Activated CD4-positive, alpha-beta T cell treated with anti-CD3 and anti-CD28 coated beads for 4 hours (primary cell): ENCODE measurements around the gene SYNE2.
"Not testable (repeated sequence)": the region's sequence is repeated elsewhere in the genome, so short reads cannot be mapped to it uniquely, and the experiment has no call there.

ENCODE experiments used
- DNase-seq, 2 donors: peaks; one replicate each; pipeline ENCODE4 v3.0.0-alpha.2; 2020

Gene SYNE2

DNA sequence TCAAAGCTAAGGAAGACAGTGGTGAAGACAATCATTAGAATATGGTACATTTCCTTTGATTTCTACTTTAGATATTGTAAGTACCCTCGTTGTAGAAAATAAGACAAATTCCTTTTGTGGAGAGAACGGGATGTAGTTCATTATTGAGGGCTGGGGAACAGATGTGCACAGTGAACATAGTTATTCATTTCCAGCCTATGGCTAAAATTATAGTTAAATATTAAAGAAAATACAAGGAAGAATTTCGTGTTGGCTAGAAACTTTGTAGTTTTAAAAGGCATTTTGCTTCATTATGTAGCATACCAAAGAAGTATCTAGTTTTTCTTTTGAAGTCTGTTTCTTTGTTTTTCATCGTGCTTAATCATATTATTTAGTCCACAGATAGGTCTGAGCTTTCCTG, 239.5 kb downstream of the SYNE2 start:
- DNase-seq = no peak

DNA sequence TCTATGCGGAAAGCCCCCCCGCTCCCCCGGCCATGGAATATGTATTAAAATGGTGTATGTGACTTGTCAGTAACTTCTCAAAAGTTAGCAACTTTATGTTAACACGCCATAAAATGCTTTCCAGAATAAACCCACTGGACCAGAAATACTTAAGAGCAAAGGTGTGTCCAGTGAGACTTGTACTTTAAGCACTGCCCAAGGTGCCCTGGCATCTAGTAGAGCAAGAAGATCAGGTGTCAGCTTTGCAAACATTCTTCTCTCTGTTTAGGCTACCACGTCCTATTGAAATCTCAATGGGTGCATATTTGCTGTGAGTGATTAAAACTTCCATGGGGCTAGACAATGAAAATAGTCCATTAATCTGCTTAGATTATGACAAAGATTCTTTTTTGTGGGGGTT, 240.1 kb downstream of the SYNE2 start:
- DNase-seq = no peak

DNA sequence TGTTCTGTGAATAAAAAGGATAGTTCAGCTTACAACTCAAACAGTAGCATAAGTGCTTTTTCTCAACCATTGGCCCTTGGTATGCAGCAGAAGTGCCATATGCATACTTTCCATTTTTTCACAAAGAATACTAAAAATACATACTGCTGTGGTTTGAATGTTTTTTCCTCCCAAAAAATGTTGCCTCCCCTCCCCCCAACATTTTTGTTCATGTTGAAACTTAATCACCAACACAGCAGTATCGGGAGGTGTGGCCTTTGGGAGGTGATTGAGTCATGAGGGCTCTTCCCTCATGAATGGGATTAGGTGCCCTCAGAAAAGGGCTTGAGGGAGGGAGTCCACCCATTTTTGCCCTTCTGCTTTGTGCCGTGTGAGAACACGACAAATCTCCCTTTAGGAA, 242.8 kb downstream of the SYNE2 start:
- no peak for DNase-seq

GRCh38 chr14:64098120-64098519, 245.3 kb downstream of the SYNE2 start:
- no peak for DNase-seq

DNA sequence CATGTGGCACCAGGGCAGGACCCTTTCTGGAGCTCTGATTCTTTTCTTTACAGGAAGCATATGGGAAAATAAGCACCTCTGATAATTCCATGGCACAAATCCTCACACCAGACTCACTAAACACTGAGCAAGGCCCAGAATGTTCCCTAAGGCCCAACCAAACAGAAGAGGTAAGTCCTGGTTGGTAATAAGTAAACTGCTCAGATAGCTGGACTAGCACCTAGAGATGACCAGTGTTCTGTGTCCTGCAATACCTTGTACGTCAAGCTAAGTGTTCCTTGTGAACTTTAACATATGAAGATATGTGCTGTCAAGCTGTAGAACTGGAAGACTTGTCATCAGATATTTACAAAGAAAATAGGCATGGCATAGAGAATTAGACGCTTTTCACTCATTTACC, 254.6 kb downstream of the SYNE2 start:
- no peak for DNase-seq

- no peak for DNase-seq
Observed at GRCh38 chr14:64109819-64110554, 257.2 kb downstream of the SYNE2 start.

GRCh38 chr14:64110802-64111201, 258.0 kb downstream of the SYNE2 start:
- no peak for DNase-seq

DNA sequence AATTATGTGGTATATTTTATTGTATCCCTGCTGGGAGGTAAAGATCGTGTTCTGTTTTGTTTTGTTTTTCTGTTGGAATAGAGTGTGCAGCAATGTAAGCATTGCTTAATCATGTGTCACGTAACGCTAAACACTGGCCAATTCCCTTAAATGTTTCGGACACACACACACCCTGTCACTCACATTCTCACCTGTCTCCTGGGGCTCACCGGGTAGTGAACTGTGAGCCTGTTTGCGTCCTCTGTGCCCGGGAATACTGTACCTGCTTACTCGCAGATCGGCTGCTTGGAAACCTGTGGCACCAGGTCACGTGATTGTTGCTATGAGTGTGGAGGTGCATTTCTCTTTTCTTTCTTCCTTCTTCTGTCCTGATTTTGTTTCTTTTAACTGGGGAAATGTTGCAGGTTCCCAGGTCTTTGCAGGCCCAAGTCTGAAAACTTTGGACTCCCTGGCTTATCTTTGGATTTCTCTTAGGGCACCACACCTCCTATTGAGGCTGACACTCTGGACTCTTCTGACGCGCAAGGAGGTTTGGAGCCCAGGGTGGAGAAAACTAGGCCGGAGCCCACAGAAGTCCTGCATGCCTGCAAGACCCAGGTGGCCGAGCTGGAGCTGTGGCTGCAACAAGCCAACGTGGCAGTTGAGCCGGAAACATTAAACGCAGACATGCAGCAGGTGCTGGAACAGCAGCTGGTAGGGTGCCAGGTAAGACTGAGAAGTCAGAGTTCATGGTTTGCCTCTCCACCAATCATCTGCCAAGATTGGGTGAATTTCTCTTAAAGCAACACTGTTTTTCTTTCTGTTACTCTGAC, 260.3 kb downstream of the SYNE2 start:
- no peak for DNase-seq

GRCh38 chr14:64114166-64114565, 261.4 kb downstream of the SYNE2 start:
- DNase-seq = no peak

DNA sequence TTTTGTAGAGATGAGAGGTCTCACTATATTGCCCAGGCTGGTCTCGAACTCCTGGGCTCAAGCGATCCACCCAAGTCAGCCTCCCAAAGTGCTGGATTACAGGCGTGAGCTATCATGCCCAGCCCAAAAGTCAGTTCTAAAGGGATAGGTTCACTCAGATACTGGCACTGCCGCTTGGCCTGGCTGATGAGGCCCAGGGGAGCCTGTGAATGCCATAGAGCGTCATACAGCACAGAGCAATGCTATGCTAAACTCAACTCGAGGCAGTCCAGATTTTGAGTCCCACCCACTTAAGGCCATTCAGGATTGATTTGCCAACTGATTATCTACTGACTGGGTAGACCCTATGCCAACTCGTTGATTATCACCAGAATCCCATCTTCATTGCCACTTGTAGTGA, 262.0 kb downstream of the SYNE2 start:
- DNase-seq = no peak

GRCh38 chr14:64115401-64115800, 262.6 kb downstream of the SYNE2 start:
- DNase-seq = no peak

GRCh38 chr14:64117671-64118402, 265.0 kb downstream of the SYNE2 start:
- DNase-seq = no peak

GRCh38 chr14:64118403-64118742, 265.6 kb downstream of the SYNE2 start:
- DNase-seq = not testable (repeated sequence)

DNA sequence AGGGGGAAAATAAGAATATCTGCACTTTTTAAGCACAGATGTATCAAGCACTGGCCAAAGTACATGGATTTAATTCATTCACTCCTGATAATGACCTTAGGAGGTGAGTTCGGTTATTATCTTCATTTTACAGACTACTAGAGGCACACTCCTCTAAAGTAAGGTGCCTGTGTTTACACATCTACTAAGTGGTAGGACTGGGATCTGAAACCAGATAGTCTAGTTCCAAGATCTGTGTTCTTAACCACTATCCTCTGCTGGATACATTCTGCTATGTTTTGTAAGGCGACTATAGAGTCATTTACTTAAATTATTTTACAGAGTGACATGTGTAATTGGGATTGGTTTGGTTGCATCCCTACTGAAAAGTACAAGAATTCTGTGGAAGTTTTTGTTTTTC, 266.1 kb downstream of the SYNE2 start:
- no peak for DNase-seq

GRCh38 chr14:64119500-64119899, 266.7 kb downstream of the SYNE2 start:
- no peak for DNase-seq

DNA sequence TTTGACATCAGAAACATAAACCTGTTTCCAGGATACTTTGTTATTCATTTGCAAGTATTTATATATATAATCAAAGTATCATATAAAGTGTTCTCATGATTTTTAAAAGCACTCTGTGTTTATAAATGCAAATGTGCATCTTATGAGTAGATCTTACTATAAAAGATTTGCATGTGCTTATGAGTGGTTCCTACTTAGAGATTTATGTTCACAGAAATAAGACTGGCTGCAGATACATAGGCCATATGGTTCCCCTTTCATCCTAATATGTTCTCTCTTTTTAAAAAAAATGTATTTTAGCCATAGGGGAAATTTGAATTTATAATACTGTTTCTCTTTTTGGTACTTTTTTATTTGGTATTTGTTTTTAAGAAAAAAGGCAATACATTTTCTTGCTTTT, 267.2 kb downstream of the SYNE2 start:
- no peak for DNase-seq

DNA sequence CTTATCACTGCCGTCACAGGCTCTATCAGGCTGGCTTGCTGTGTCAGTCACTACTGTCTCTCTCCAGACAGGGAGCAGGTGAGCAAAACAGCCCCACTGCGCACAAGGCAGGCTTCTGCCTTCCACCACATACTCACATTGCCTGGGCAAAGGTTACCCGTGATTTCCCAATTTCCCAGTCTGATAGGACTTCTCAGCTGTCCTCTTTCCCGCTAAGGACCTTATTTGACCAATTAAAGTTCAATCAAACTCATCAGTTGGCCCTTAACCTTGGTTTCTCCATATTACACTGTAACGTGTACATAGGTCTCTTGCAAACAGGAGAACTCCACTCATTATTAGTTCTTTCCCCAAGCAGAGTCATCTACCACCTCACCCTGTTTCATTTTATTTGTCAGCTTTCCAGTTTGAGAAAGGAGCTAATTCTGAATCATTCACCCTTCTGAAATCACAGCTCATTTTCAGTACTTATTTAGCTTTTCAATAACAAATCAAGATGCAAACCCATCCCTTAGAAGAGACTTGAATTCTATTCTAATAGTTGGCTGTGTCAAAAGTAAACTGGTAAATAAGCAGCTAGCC, 270.5 kb downstream of the SYNE2 start:
- no peak for DNase-seq

GRCh38 chr14:64125270-64125669, 272.5 kb downstream of the SYNE2 start:
- DNase-seq = no peak

GRCh38 chr14:64126548-64126947, 273.7 kb downstream of the SYNE2 start:
- no peak for DNase-seq

DNA sequence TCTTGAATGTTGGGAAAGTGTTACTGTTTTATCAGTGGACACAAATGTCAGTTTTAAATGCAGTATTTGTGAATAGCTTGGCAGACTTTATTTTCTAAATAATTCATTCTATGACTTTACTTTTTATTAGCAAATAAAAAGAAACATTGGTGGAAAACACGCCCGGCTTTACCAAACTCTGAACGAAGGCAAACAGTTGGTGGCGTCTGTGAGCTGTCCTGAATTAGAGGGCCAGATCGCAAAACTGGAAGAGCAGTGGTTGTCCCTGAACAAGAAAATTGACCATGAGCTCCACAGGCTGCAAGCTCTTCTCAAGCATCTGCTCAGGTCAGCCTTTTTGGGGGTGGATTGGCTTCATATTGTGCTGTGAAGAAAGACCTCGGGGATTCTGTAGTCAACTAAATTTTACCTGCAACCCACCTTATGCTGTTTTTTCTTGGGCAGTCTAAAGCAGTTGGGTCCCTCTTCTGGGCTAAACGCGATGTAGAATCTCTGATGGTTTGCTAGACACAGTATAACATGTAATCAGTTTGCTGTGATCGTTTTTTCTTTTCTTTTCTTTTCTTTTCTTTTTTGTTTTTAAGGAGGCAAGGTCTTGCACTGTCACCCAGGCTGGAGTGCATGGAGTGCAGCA, 285.0 kb downstream of the SYNE2 start:
- no peak for DNase-seq

- DNase-seq = no peak
Observed at GRCh38 chr14:64147126-64147790, 294.5 kb downstream of the SYNE2 start.

- no peak for DNase-seq
Observed at GRCh38 chr14:64149921-64150320, 297.1 kb downstream of the SYNE2 start.
